Thyroid gland (tissue), 4 donors: ENCODE data around the gene HFM1.

Source experiments
- CTCF ChIP-seq, 6 experiments: fragments of 200-600 bp in 3 of 6; fragments of 450-650 bp in 3 of 6; sonication (generic) in 3 of 6; IDR thresholded peaks; one replicate each; pipeline ENCODE4 v1.5.1; 2016 to 2019; ENCODE audit warnings: antibody characterized with exemption in 6 of 6, mild to moderate bottlenecking in 2 of 6, inconsistent platforms in 1 of 6, moderate library complexity in 1 of 6
- POLR2A ChIP-seq, 2 donors: fragments of 450-650 bp; IDR thresholded peaks; one replicate each; pipeline ENCODE4 v1.6.1; 2017; ENCODE audit warnings: antibody characterized with exemption in 2 of 2, mild to moderate bottlenecking in 2 of 2, moderate library complexity in 1 of 2

DNA sequence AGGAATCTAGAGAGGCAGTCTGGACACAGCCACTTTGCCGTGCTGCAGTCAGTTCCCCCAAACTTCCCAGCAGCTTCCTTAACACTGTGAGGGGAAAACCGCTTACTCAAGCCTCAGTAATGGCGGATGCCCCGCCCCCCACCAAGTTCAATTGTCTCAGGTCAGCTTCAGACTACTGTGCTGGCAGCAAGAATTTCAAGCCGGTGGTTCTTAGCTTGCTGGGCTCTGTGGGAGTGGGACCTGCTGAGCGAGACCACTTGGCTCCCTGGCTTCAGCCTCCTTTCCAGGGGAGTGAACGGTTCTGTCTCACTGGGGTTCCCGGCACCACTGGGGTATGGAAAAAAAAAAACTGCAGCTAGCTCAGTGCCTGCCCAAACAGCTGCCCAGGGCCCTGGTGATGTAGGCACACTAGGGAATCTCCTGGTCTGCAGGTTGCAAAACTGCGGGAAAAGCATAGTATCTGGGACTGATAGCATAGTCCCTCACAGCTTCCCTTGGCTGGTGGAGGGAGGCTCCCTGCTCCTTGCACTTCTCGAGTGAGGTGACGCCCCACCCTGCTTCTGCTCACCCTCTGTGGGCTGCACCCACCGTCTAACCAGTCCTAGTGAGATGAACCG lies 23.7 kb upstream of the HFM1 start:
- TF ChIP-seq CTCF (IDR thresholded peaks at IDR 0.05) (no peak), POLR2A (IDR thresholded peaks at IDR 0.05) (no peak)
